ENCODE measurements around the gene RPL14.

RPL14 gene

GRCh38 chr3:40463579-40463978, 6.4 kb downstream of the RPL14 start:
- no peak for DNase-seq (ENCODE audit: low read depth)

- no peak for DNase-seq (ENCODE audit: low read depth)
Measured at GRCh38 chr3:40464339-40465110, 7.4 kb downstream of the RPL14 start.

- no peak for DNase-seq (ENCODE audit: low read depth)
Measured at GRCh38 chr3:40465111-40465407, 7.9 kb downstream of the RPL14 start.

- DNase-seq (ENCODE audit: low read depth) = no peak
Measured at GRCh38 chr3:40465456-40465855, 8.3 kb downstream of the RPL14 start.

- no peak for DNase-seq (ENCODE audit: low read depth)
Measured at GRCh38 chr3:40468018-40468417, 10.9 kb downstream of the RPL14 start.

- DNase-seq (ENCODE audit: low read depth) = no peak
Measured at GRCh38 chr3:40470701-40471100, 13.6 kb downstream of the RPL14 start.

- peak; percentile 79 for DNase-seq (ENCODE audit: low read depth)
Measured at GRCh38 chr3:40476478-40477470, 19.6 kb downstream of the RPL14 start, which contains the start of gene ZNF619. TSS of gene ZNF619 (plus strand) at chr3:40477122. CDS start at chr3:40477980, 858 bp downstream.

GRCh38 chr3:40477666-40478065, 20.5 kb downstream of the RPL14 start:
- peak; percentile 15 for DNase-seq (ENCODE audit: low read depth)

GRCh38 chr3:40487172-40487571, 30.0 kb downstream of the RPL14 start:
- DNase-seq (ENCODE audit: low read depth) = no peak

GRCh38 chr3:40490916-40491315, 33.8 kb downstream of the RPL14 start:
- DNase-seq (ENCODE audit: low read depth) = no peak

- no peak for DNase-seq (ENCODE audit: low read depth)
Measured at GRCh38 chr3:40494698-40495097, 37.6 kb downstream of the RPL14 start.

- DNase-seq (ENCODE audit: low read depth) = no peak
Measured at GRCh38 chr3:40497288-40497687, 40.1 kb downstream of the RPL14 start.

GRCh38 chr3:40499952-40500351, 42.8 kb downstream of the RPL14 start:
- no peak for DNase-seq (ENCODE audit: low read depth)

- DNase-seq (ENCODE audit: low read depth) = no peak
Measured at GRCh38 chr3:40502034-40502433, 44.9 kb downstream of the RPL14 start.

GRCh38 chr3:40504636-40505430, 47.7 kb downstream of the RPL14 start:
- peak; percentile 98 for DNase-seq (ENCODE audit: low read depth)

GRCh38 chr3:40505599-40506462, 48.7 kb downstream of the RPL14 start, which contains the start of gene ZNF620:
TSS of gene ZNF620 (plus strand) at chr3:40506039. CDS start at chr3:40506353, 314 bp downstream.
- peak; percentile 79 for DNase-seq (ENCODE audit: low read depth)

GRCh38 chr3:40511031-40511718, 54.0 kb downstream of the RPL14 start:
- DNase-seq (ENCODE audit: low read depth) = no peak

- peak; percentile 18 for DNase-seq (ENCODE audit: low read depth)
Measured at GRCh38 chr3:40516201-40516600, 59.1 kb downstream of the RPL14 start.

GRCh38 chr3:40518067-40518466, 60.9 kb downstream of the RPL14 start:
- DNase-seq (ENCODE audit: low read depth) = no peak
